ENCODE results near the gene RPL29.

RPL29 gene

GRCh38 chr3:51963951-51964451 is 31.7 kb downstream of the RPL29 start:
- no peak for DNase-seq (ENCODE audit: low read depth)

- DNase-seq (ENCODE audit: low read depth), result peak; percentile 12
These were observed 32.7 kb downstream of the RPL29 start for GRCh38 chr3:51962854-51963530.

GRCh38 chr3:51961602-51962569 is 33.8 kb downstream of the RPL29 start:
- no peak for DNase-seq (ENCODE audit: low read depth)

- DNase-seq (ENCODE audit: low read depth), result no peak
These were observed 34.7 kb downstream of the RPL29 start for GRCh38 chr3:51961011-51961410.

- no peak for DNase-seq (ENCODE audit: low read depth)
These were observed 35.3 kb downstream of the RPL29 start for GRCh38 chr3:51960386-51960785.

GRCh38 chr3:51959651-51960050 is 36.0 kb downstream of the RPL29 start:
- DNase-seq (ENCODE audit: low read depth), result no peak

- no peak for DNase-seq (ENCODE audit: low read depth)
These were observed 36.8 kb downstream of the RPL29 start for GRCh38 chr3:51958603-51959521.

- DNase-seq (ENCODE audit: low read depth), result no peak
These were observed 38.0 kb downstream of the RPL29 start for GRCh38 chr3:51957520-51958205.

- DNase-seq (ENCODE audit: low read depth), result peak; percentile 58
These were observed 39.6 kb downstream of the RPL29 start for GRCh38 chr3:51955893-51956770.

- DNase-seq (ENCODE audit: low read depth), result no peak
These were observed 40.4 kb downstream of the RPL29 start, which contains the start of gene GPR62 for GRCh38 chr3:51955175-51955892. Gene GPR62, plus strand, starts transcription at chr3:51955381. Its CDS starts 272 bp downstream, at chr3:51955653.

- DNase-seq (ENCODE audit: low read depth), result no peak
These were observed 41.0 kb downstream of the RPL29 start for GRCh38 chr3:51954713-51955112.

- no peak for DNase-seq (ENCODE audit: low read depth)
These were observed 41.6 kb downstream of the RPL29 start for GRCh38 chr3:51954105-51954504.

GRCh38 chr3:51953445-51953844 is 42.2 kb downstream of the RPL29 start:
- peak; percentile 92 for DNase-seq (ENCODE audit: low read depth)

GRCh38 chr3:51950899-51951298 is 44.8 kb downstream of the RPL29 start:
- no peak for DNase-seq (ENCODE audit: low read depth)

- DNase-seq (ENCODE audit: low read depth), result no peak
These were observed 46.6 kb downstream of the RPL29 start for GRCh38 chr3:51949121-51949520.

GRCh38 chr3:51948016-51948580 is 47.6 kb downstream of the RPL29 start:
- no peak for DNase-seq (ENCODE audit: low read depth)

GRCh38 chr3:51947215-51947900 is 48.3 kb downstream of the RPL29 start:
- DNase-seq (ENCODE audit: low read depth), result no peak

GRCh38 chr3:51946796-51947195 is 48.9 kb downstream of the RPL29 start:
- no peak for DNase-seq (ENCODE audit: low read depth)

All from iris pigment epithelial cell (primary cell).